GM13976 (cell line): ENCODE data around the gene CTBP2.
A peak's percentile ranks its signal among the peaks of the same experiment; 100 is the strongest.

ENCODE experiments used
- DNase-seq: peaks from one replicate; pipeline ENCODE4 v3.0.0; 2012; ENCODE audit warnings: low spot score
- in situ Hi-C: fragments of 300-500 bp; cut with MboI; formaldehyde crosslinking; loops from one replicate; pipeline ENCODE4 v1.12.0; 2022; ENCODE audit warnings: low sequenced_read_pairs, mixed read lengths, inconsistent platforms; ENCODE audit not compliant: unreplicated experiment
- TF ChIP-seq, protein P1 (sequence below): IDR thresholded peaks from 2 replicates; pipeline ENCODE4 v1.5.1; 2012; ENCODE audit warnings: borderline replicate concordance, mild to moderate bottlenecking; ENCODE audit not compliant: insufficient read depth; ENCODE audit errors: extremely low read depth, missing control alignments, control extremely low read depth

CTBP2 gene

DNA sequence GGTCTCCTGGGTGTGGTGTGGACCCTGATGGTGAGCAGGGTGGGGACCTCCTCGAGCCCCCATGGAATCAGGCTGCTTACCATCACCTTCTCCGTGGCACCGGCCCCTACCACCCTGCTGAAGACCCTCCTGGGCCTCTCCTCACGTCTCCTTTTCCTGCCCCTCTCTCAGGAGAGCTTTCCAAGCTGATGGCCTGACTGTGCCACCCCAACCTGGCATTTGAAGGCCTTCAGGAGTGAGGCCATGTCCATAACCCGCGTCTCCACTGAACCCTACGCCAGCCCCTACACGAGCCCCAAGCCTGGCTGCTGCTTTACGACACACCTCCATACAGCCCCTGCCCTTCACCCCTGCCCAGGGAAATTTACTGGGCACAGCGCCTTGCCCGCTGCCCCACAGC is 163.1 kb downstream of the CTBP2 start:
- in situ Hi-C loops: no loop called here
- TF ChIP-seq, protein P1, sequence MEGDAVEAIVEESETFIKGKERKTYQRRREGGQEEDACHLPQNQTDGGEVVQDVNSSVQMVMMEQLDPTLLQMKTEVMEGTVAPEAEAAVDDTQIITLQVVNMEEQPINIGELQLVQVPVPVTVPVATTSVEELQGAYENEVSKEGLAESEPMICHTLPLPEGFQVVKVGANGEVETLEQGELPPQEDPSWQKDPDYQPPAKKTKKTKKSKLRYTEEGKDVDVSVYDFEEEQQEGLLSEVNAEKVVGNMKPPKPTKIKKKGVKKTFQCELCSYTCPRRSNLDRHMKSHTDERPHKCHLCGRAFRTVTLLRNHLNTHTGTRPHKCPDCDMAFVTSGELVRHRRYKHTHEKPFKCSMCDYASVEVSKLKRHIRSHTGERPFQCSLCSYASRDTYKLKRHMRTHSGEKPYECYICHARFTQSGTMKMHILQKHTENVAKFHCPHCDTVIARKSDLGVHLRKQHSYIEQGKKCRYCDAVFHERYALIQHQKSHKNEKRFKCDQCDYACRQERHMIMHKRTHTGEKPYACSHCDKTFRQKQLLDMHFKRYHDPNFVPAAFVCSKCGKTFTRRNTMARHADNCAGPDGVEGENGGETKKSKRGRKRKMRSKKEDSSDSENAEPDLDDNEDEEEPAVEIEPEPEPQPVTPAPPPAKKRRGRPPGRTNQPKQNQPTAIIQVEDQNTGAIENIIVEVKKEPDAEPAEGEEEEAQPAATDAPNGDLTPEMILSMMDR: no peak
- DNase-seq: peak; percentile 24

DNA sequence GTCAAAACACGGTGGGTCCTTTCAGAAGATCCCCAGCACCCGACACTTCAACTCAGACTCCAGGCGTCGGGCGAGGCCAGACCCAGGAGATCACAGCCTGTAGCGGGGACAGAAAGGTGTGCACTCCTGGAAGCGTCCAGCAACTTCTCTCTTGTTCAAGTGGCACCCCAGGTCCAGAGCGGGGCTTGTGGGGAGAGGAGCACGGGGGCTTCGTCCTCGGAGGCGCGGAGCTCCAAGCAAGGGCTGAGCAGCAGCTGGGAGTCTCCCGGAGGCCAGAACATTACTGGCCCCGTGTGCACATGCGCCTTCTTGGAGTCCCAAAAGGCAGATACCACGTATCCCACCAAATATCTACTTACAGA is 163.5 kb downstream of the CTBP2 start:
- TF ChIP-seq, protein P1: no peak
- DNase-seq: peak; percentile 24
- in situ Hi-C loops: no loop called here

DNA sequence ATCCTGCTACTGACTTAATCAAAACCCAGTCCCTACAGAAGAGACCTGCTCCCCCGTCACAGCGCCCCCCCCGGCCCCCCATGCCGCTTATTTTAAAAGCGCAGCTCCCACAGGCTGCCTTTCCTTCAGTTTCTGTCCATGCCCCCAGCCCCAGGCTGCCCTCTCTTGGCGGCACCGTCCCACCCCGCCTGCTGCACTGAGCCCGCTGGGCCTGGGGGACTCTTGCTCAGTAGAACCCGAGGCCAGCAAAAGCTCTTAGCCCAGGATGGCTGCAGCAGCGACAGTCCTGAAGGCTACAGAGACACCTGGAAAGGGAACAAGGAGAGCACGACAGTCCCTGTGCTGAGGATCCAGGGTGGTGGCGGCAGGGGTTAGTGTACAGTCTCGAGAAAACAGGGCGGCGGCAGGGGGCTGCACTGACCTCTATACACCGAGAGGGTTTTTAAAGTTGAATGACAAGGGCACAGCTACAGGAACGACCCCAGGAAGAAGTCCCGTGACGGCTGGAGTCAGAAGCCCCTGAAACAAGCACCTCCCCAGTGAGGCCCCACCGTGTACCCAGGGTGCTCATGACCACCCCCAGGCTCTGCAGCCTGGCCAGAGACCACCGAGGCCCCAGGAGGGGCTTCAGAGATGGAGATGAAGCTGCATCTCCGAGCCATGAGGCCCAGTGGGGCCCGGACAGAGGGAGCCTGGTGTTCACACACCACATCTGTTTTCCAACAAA is 164.1 kb downstream of the CTBP2 start:
- DNase-seq: peak; percentile 13
- TF ChIP-seq, protein P1: no peak
- in situ Hi-C loops: no loop called here

DNA sequence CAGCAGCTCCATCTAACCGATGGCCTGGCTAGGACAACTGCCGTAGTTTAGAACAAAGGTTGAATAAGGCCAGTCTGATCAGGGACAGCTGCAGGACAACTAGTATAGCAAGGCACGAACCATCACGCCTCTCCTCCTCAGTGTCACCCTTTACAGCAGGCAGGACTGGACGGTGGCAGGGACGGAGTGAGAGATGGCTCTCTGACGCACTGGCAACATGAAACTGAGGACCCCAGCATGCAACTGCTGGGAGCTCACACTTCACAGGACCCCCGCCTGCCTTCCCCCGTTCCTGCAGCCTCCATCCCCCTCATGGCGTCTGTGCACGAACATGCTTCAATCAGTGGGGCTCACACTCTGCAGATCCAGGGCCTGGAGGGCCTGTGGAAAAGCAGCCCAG is 164.8 kb downstream of the CTBP2 start:
- TF ChIP-seq, protein P1: no peak
- in situ Hi-C loops: no loop called here
- DNase-seq: peak; percentile 18

DNA sequence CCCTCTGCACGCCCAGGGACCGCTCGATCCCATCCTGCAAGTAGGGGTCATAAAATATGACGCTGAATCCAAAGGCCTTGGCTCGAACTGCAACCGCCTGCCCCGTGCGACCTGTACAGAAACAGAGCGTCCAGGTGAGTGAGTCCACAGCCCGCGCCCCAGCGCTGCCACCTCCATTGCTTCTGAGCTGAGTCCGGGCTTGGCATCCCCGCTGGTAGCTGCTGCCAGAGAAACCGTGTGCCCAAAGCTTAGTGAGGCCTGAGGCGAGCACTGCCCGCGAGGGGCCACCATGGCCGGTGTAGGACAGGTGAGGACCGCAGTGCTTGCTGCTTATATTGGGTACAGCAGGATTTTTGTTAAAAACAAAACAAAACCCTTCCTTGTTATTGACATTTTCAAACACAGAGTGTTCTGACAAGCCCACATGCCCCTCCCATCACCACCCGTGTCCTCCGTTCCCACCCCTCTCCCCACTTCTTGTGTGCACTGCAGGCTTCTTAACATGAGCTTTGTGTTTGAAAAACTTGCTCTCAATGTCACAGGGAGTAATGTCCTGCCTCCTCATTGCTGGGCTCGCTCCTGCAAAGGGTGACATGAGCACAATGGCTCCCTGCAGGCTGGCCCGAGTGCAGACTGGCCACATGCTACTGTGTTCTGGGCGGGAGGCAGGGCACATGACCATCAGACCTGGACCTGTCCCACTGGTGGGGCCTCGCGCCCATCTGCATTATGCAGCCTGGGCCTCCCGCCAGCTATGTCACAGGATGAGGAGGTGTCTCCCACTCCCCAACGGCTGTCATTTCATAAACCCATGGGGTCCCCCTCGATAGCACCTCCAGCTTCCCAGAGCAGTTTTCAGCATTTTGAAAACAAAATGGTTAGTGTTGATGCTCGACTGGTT is 165.5 kb downstream of the CTBP2 start:
- TF ChIP-seq, protein P1: no peak
- in situ Hi-C loops: no loop called here
- DNase-seq: peak; percentile 14

DNA sequence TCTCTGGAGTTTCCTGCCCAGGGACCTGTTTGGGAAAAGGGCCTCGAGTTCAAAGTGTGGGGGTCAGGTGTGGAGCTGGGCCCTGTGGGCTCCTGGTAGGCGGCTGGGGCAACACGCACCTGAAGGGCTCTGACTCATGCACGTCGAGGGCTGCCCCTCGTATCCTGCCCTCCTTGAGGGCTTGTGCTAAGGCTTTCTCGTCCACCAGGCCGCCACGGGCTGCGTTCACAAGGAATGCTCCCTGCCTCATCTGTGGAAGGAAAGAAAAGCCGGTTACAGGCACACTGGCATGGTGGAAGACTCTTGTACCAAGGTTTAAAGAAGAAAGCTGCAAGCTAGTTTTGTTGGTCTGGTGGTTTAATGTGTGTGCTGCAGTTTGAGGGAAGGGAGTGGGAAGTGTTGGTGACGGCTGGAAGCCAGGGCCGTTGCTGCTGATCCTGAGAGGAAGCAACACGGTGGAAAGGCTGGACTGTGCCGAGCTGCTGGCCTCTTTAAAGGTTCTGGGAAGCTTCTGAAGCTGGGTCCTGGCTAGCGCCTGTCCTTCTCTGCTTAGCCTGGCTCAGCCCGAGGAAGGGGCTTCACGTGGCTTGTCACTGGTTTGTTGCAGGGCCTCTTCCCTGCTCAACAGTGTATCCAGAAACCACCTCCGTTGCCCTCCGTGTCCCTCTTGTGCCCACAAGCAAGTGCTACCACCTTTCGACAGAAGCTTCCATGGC is 166.5 kb downstream of the CTBP2 start:
- DNase-seq: peak; percentile 16
- TF ChIP-seq, protein P1: no peak
- in situ Hi-C loops: no loop called here
